GM12892 (cell line): ENCODE results near the gene TMSB4X. TPM values are rescaled to one million over a fixed set of nuclear protein-coding genes. Genes with fewer than 3 reads are reported as not detected.
A peak's percentile ranks its signal among the peaks of the same experiment; 100 is the strongest.
"Not testable (repeated sequence)": the region's sequence is repeated elsewhere in the genome, so short reads cannot be mapped to it uniquely, and the experiment has no call there.

Experiments used
- DNase-seq: peaks from one replicate; pipeline ENCODE4 v3.0.0; 2011; ENCODE audit not compliant: insufficient read length
- FAIRE-seq: peaks from 2 replicates; lab custom pipeline; 2011; peaks lifted over from hg19 to GRCh38; lab: Jason Lieb, UNC
- POLR2A ChIP-seq: IDR thresholded peaks from 2 replicates; pipeline ENCODE4 v1.6.1; 2011; ENCODE audit warnings: low read depth, low read length, control low read depth
- POLR2AphosphoS5 ChIP-seq: IDR thresholded peaks from 2 replicates; pipeline ENCODE4 v1.6.1; 2011; ENCODE audit warnings: low read depth, low read length, control low read depth
- TAF1 ChIP-seq: IDR thresholded peaks from 2 replicates; pipeline ENCODE4 v1.6.1; 2011; ENCODE audit warnings: low read depth, mild to moderate bottlenecking, control low read depth, low read length, borderline replicate concordance
- polyA plus RNA-seq: library from polyadenylated mRNA; unstranded; fragments of >200 nt; gene quantifications from one replicate; pipeline ENCODE4 v1.2.1, GENCODE V29; 2012; ENCODE audit warnings: missing spikeins, inconsistent platforms; ENCODE audit not compliant: missing spikeins

TMSB4X gene
- 23,212 TPM for polyA plus RNA-seq

DNA sequence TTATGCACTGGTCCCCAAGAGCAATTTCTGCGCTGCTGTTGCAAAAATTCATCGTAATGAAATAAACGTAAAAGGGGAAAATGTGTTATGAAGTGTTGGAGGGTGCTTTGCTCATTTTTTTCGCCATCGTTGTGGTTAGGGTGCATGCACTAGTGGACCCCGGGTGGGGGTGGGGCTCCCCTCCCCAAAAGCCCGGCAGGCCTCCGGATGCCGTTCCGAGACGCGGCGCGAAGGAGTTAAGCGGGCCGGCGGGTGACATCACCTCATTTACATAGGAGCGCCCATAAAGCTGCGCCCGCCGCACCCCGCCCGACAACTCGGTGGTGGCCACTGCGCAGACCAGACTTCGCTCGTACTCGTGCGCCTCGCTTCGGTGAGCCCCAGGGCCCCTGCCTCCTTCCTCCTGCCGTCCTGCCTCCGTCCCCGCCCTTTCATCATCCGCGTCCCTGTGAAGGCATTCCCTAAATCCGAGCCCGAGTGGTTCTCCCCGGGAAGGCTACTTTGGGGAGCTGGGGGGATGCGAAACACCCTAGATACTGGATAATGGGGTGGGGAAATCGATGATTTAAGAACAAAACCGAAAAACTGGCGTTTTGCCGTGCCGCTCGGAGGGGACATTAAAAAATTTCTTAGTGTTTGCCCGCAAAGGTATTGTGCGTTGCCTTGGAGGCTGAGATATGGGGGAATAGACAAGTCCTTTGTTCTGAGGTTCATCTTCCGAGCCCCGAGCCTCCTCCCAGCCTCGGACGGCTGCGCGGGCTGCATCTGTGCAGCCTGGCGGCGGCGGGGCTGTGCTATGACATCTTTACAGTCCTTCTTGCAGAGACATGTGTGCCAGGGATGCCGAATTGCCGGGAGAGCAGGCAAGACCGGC, at the start of gene TMSB4X:
TMSB4X (plus strand) TSS at position 315 of the 874 bp plus-strand sequence.
- peak; percentile 99 for TF ChIP-seq POLR2AphosphoS5
- peak; percentile 98 for TF ChIP-seq POLR2A
- TF ChIP-seq TAF1: peak; percentile 71
- peak; percentile 48 for DNase-seq
- peak; percentile 76 for FAIRE-seq

DNA sequence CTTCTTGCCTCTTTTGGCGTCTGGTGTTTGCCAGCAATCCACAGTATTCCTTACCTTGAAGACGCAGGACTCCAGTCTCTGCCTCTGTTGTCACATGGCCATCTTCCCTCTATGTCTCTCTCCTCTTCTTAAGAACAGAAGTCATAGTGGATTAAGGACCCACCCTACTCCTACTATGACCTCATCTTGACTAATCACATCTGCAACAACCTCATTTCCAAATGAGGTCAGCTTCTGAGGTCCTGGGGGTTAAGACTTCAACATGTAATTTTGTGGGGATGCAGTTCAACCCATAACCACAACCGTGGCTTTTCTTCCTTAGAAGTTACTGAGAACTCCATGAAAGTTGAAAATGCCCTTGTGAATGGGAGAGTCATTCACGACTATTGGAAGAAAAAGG, 45.2 kb upstream of the TMSB4X start:
- no peak for FAIRE-seq
- TF ChIP-seq TAF1 (no peak), POLR2A (no peak), POLR2AphosphoS5 (no peak)
- DNase-seq: no peak

DNA sequence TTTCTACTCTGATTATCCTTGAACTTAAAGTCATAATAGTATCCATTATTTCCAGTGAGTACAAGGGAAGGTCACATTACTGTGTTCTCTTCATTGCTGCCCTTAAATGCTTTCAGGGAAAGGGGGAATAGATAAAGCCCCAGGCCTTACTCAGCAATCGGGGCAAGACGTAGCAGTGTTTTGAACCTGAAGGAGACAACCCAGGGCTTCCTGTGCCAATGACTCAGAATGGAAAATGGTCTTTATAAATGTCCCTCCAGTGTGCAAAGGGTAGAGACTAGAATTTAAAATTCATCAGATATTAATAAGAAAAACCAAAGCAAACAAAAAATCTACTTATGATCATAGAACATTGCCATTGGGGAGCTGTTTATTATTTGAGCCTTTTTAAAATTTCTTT, 44.8 kb upstream of the TMSB4X start:
- TF ChIP-seq POLR2A: no peak
- no peak for TF ChIP-seq TAF1
- no peak for TF ChIP-seq POLR2AphosphoS5
- FAIRE-seq (no peak), DNase-seq (no peak)

DNA sequence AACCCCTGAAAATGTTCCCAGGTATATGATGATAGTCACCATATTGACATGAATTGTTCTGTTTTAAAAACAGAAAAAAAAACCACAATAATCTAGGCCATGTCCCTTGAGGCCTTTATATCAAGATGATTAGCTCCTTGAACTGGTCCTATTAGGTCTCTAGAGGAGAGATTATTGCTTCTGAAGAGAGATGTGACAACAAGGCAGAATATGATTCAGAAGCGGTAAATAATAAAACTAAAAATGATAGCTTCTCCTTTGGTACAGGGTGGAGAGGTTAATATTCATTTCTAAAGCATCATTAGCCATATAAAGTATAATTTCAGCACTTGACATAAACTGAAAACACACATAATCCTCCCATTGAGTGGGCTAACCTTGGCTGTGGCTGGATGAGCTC, 42.7 kb upstream of the TMSB4X start:
- no peak for TF ChIP-seq TAF1
- TF ChIP-seq POLR2A: no peak
- TF ChIP-seq POLR2AphosphoS5: no peak
- FAIRE-seq (no peak), DNase-seq (no peak)

DNA sequence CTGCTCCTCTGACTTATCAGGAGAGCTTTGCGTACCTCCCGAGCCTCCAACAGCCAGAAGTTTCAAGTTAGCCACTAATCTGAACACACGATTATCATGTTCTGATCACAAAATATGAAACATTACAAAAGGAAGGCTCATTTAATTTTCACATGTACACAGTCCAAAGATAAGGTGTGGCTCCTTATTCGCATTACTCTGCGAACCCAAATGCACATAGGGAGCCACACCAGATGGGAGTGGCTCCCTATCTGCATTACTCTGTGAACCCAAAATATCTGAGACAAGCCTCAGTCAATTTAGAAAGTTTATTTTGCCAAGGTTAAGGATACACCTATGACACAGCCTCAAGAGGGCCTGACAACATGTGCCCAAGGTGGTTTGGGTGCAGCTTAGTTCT, 40.1 kb upstream of the TMSB4X start:
- FAIRE-seq: no peak
- TF ChIP-seq POLR2AphosphoS5 (no peak), TAF1 (no peak), POLR2A (no peak)
- DNase-seq: no peak

DNA sequence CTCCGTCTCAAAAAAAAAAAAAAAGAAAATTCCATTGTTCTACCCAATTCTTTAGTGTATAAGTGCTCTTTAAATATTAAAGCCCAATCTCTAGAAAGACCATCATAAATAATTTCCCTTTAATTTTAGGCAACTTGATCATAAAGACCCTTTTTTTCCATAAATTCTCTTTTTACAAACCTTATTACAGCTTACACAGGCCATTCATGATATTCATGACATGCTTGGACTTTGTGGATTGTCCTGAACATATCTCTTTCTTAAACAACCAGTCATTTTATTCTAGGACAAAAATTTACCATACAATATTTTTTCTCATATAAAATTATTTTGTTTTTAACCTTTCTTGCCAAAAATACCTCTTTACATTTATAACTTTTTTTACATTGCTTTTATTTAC, 38.0 kb upstream of the TMSB4X start:
- DNase-seq: no peak
- FAIRE-seq: no peak
- no peak for TF ChIP-seq POLR2AphosphoS5
- no peak for TF ChIP-seq POLR2A
- TF ChIP-seq TAF1: no peak

DNA sequence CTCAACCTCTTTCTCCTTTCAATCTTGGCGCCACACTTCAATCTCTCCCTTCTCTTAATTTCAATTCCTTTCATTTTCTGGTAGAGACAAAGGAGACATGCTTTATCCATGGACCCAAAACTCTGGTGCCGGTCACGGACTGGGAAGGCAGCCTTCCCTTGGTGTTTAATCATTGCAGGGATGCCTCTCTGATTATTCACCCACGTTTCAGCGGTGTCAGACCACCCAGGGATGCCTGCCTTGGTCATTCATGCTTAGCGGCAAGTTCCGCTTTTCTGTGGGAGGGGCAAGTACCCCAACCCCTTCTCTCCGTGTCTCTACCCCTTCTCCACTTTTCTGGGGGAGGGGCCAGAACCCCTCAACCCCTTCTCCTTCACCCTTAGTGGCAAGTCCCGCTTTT, 34.4 kb upstream of the TMSB4X start:
- FAIRE-seq, DNase-seq: not testable (repeated sequence)

DNA sequence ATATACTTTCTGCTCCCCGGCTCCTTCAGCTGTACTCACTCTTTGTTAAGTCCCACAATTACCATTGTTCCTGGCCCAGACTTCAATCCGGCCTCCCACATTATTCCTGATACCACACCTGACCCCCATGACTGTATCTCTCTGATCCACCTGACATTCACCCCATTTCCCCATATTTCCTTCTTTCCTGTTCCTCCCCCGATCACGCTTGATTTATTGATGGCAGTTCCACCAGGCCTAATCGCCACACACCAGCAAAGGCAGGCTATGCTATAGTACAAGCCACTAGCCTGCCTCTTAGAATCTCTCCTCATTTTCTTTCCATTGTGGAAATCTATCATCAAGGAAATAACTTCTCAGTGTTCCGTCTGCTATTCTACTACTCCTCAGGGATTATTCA, 31.3 kb upstream of the TMSB4X start:
- FAIRE-seq, DNase-seq: not testable (repeated sequence)

DNA sequence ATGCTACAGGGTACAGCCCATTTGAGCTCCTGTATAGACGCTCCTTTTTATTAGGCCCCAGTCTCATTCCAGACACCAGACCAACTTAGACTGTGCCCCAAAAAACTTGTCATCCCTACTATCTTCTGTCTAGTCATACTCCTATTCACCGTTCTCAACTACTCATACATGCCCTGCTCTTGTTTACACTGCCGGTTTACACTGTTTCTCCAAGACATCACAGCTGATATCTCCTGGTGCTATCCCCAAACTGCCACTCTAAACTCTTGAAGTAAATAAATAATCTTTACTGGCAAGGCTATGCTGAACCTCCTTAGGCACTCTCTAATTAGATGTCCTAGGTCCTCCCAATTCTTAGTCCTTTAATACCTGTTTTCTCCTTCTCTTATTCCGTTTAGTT, 30.5 kb upstream of the TMSB4X start:
- FAIRE-seq: not testable (repeated sequence)

DNA sequence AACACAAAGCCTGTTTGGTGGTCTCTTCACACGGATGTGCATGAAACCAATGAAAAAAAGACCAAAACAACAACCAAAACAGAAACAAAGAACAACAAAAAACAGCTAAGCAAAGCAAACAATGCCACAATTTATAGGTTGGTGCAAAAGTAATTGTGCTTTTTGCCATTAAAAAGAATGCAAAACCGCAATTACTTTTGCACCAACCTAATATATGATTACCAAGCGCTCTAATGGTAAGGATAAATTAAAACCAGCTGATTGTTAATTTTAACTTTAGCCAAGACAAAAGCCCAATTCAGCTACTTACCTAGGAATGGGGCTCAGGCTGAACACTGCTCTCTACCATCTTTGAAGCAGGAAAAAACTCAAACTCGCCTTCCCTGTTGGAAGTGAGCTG, 29.4 kb upstream of the TMSB4X start:
- FAIRE-seq: no peak
- DNase-seq: no peak
- no peak for TF ChIP-seq POLR2A

More for the DNA sequence above, 30.5 kb upstream of the TMSB4X start:
- not testable (repeated sequence) for DNase-seq

DNA sequence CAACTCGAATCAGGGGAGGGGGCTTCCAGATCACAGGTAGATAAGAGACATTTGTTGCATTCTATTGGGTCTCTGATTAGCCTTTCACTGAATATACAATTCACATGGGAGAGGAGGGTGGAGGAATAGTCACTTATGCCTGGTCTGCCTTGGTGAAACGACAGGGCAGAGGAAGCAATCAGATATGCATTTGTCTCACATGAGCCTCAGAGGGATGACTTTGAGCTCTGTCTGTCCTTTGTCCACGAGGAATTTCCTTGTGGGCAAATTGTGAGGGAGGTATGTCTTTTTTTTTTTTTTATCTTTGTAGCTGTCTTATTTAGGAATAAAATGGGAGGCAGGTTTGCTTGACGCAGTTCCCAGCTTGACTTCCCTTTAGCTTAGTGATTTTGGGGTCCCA, 28.5 kb upstream of the TMSB4X start:
- TF ChIP-seq POLR2AphosphoS5: no peak
- no peak for TF ChIP-seq TAF1
- TF ChIP-seq POLR2A: no peak
- DNase-seq (no peak), FAIRE-seq (no peak)

DNA sequence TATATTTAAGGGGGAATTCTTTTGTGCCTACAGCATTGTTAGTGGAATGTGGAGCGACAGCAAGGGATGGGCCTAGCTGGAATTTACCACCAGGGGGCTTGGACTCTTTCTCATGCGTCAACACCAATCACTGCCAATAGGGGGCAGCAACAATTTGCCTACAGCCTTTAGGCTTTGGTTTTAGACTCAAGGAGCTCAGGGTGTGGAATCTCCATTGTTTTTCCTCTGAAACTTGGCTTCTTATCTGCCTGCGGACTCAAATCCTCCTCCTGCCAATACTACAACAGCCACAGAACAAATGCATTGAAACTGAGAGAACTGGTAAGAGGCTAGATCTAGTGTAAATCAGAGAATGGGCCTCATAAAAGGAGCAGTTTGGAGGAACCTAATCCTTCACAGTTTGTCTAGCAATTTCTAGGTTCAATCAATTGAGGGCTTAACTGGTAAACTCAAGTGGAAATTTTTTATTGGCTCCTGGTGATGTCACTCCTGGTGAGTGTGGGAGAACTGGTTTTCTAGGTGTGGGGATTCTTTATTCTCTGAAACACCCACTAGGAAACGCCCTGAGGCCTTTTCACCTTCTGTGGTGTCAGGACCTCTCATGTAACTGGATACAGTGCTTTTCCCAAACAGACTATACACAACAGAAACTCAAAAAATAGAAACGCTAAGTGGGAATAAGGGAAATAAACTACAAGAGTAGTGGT, 27.9 kb upstream of the TMSB4X start:
- TF ChIP-seq TAF1 (no peak), POLR2AphosphoS5 (no peak), POLR2A (no peak)
- FAIRE-seq (peak; percentile 92), DNase-seq (no peak)
